Measurements from ENCODE around the gene PDIA2.
A peak's percentile ranks its signal among the peaks of the same experiment; 100 is the strongest.

PDIA2 gene

GRCh38 chr16:280991-281659, 1.8 kb upstream of the PDIA2 start:
- DNase-seq: no peak

- DNase-seq: no peak
Observed at GRCh38 chr16:281660-282255, 1.2 kb upstream of the PDIA2 start.

- no peak for DNase-seq
Observed at GRCh38 chr16:282491-282890, 473 bp upstream of the PDIA2 start.

- DNase-seq: no peak
Observed at GRCh38 chr16:284204-285120, 1.5 kb downstream of the PDIA2 start.

GRCh38 chr16:285146-286055, 2.4 kb downstream of the PDIA2 start:
- DNase-seq: no peak

- DNase-seq: no peak
Observed at GRCh38 chr16:286491-287297, 3.7 kb downstream of the PDIA2 start.

- DNase-seq: peak; percentile 47
Observed at GRCh38 chr16:287298-287811, 4.4 kb downstream of the PDIA2 start.

- DNase-seq: no peak
Observed at GRCh38 chr16:287981-288920, 5.3 kb downstream of the PDIA2 start.

- DNase-seq: no peak
Observed at GRCh38 chr16:289395-289997, 6.5 kb downstream of the PDIA2 start.

- no peak for DNase-seq
Observed at GRCh38 chr16:290015-290680, 7.2 kb downstream of the PDIA2 start.

GRCh38 chr16:290681-291405, 7.9 kb downstream of the PDIA2 start:
- DNase-seq: no peak

GRCh38 chr16:291539-291938, 8.6 kb downstream of the PDIA2 start:
- DNase-seq: no peak

- DNase-seq: no peak
Observed at GRCh38 chr16:293043-293775, 10.2 kb downstream of the PDIA2 start.

- no peak for DNase-seq
Observed at GRCh38 chr16:296276-296675, 13.3 kb downstream of the PDIA2 start.

GRCh38 chr16:296806-297510, 14.0 kb downstream of the PDIA2 start:
- DNase-seq: no peak

- DNase-seq: no peak
Observed at GRCh38 chr16:297832-298231, 14.9 kb downstream of the PDIA2 start.

- no peak for DNase-seq
Observed at GRCh38 chr16:301235-301634, 18.3 kb downstream of the PDIA2 start.
